Smooth muscle cell (in vitro differentiated cells): ENCODE measurements around the gene SEMA6B. TPM values are rescaled to one million over a fixed set of nuclear protein-coding genes. Genes with fewer than 3 reads are reported as not detected.

Source experiments
- DNase-seq: peaks from one replicate; lab custom pipeline; 2025; ENCODE audit not compliant: unreplicated experiment; lab: John Stamatoyannopoulos, UW
- H2AFZ ChIP-seq: fragments of 200-600 bp; sonication (generic); 2 replicates; pipeline ENCODE4 v1.6.0; 2016; ENCODE audit warnings: antibody characterized with exemption, low read depth, mild to moderate bottlenecking
- H3F3A ChIP-seq: fragments of 200-600 bp; sonication (generic); 2 replicates; pipeline ENCODE4 v1.6.0; 2017; ENCODE audit warnings: antibody characterized with exemption, low read depth
- H3K27ac ChIP-seq: fragments of 200-600 bp; sonication (generic); 2 replicates; pipeline ENCODE4 v1.5.1; 2016; ENCODE audit warnings: low read depth, mild to moderate bottlenecking
- H3K27me3 ChIP-seq: fragments of 200-600 bp; sonication (generic); 2 replicates; pipeline ENCODE4 v1.6.1; 2016; ENCODE audit warnings: low read depth, mild to moderate bottlenecking
- H3K36me3 ChIP-seq: fragments of 200-600 bp; sonication (generic); 2 replicates; pipeline ENCODE4 v1.5.1; 2016; ENCODE audit warnings: low read depth
- H3K4me1 ChIP-seq: fragments of 200-600 bp; sonication (generic); 2 replicates; pipeline ENCODE4 v1.5.1; 2016; ENCODE audit warnings: low read depth
- H3K4me2 ChIP-seq: fragments of 200-600 bp; sonication (generic); 2 replicates; pipeline ENCODE4 v1.6.0; 2016; ENCODE audit warnings: mild to moderate bottlenecking
- H3K4me3 ChIP-seq: fragments of 200-600 bp; sonication (generic); 2 replicates; pipeline ENCODE4 v1.5.1; 2016; ENCODE audit warnings: mild to moderate bottlenecking
- H3K79me2 ChIP-seq: fragments of 200-600 bp; sonication (generic); 2 replicates; pipeline ENCODE4 v1.6.0; 2016; ENCODE audit warnings: low read depth, mild to moderate bottlenecking
- H3K9ac ChIP-seq: fragments of 200-600 bp; sonication (generic); 2 replicates; pipeline ENCODE4 v1.6.0; 2016; ENCODE audit warnings: low read depth
- H3K9me3 ChIP-seq: fragments of 200-600 bp; sonication (generic); replicated peaks from 2 replicates; pipeline ENCODE4 v1.5.1; 2016; ENCODE audit warnings: low read depth
- H4K20me1 ChIP-seq: fragments of 200-600 bp; sonication (generic); 2 replicates; pipeline ENCODE4 v1.6.0; 2016; ENCODE audit warnings: low read depth
- CTCF ChIP-seq: fragments of 200-600 bp; sonication (generic); IDR thresholded peaks from 2 replicates; pipeline ENCODE4 v1.5.1; 2017; ENCODE audit warnings: borderline replicate concordance, mild to moderate bottlenecking, antibody characterized with exemption; ENCODE audit not compliant: insufficient read depth, poor library complexity, severe bottlenecking
- WGBS: methylation state at CpG from one replicate; pipeline ENCODE4 v1.1.7; 2016; ENCODE audit warnings: low lambda C conversion rate; 5-methylcytosine and 5-hydroxymethylcytosine counted together
- polyA plus RNA-seq: library from polyadenylated mRNA; unstranded; fragments of >200 nt; fragmentation: Nextera tagmentation; extraction: Ambion mirVana; gene quantifications from 2 replicates; pipeline ENCODE4 v1.2.1, GENCODE V29; 2016
- total RNA-seq: library from RNA; depleted of rRNA; stranded (reverse); fragments of >200 nt; gene quantifications from 2 replicates; pipeline ENCODE4 v1.2.3, GENCODE V29; 2014

SEMA6B gene
- total and polyA plus RNA-seq, 2 experiments from 2014 or later, result 0.63 to 1.9 TPM

- H3K36me3 ChIP-seq, result no peaks in the 10 kb centered on the region
- H3K4me2 ChIP-seq, result no peak overlapping the region
- no peak overlapping the region for H3K27ac ChIP-seq
- H3K79me2 ChIP-seq, result no peaks in the 10 kb centered on the region
- H3K9me3 ChIP-seq, result no peaks in the 10 kb centered on the region
- 94% methylated on average over 37 of the region's 37 CpGs for WGBS
- H2AFZ ChIP-seq, result no peak overlapping the region
- no peaks in the 10 kb centered on the region for H4K20me1 ChIP-seq
- no peak overlapping the region for H3K4me3 ChIP-seq
- H3K27me3 ChIP-seq, result no peaks in the 10 kb centered on the region
- DNase-seq, result no peak
- H3K4me1 ChIP-seq, result no peaks in the 10 kb centered on the region
- no peak for TF ChIP-seq CTCF
- no peak overlapping the region for H3K9ac ChIP-seq
- H3F3A ChIP-seq, result peaks cover 6% of the 10 kb centered on the region
Observed at GRCh38 chr19:4502282-4503131, 57.0 kb downstream of the SEMA6B start.

- H3K9ac ChIP-seq, result no peak overlapping the region
- no peaks in the 10 kb centered on the region for H4K20me1 ChIP-seq
- H3K4me3 ChIP-seq, result no peak overlapping the region
- no peak overlapping the region for H3K27ac ChIP-seq
- H3K9me3 ChIP-seq, result no peaks in the 10 kb centered on the region
- WGBS, result 97% methylated on average over 25 of the region's 25 CpGs
- no peaks in the 10 kb centered on the region for H3K79me2 ChIP-seq
- no peaks in the 10 kb centered on the region for H3K4me1 ChIP-seq
- no peak for DNase-seq
- no peaks in the 10 kb centered on the region for H3K36me3 ChIP-seq
- TF ChIP-seq CTCF, result no peak
- no peak overlapping the region for H2AFZ ChIP-seq
- no peak overlapping the region for H3K4me2 ChIP-seq
- H3F3A ChIP-seq, result peaks cover 1% of the 10 kb centered on the region
- H3K27me3 ChIP-seq, result no peaks in the 10 kb centered on the region
Observed at GRCh38 chr19:4501691-4502090, 57.8 kb downstream of the SEMA6B start.

GRCh38 chr19:4500841-4501591 is 58.5 kb downstream of the SEMA6B start:
- TF ChIP-seq CTCF, result no peak
- Histone ChIP-seq H3K27ac (no peak overlapping the region), H2AFZ (no peak overlapping the region), H3K79me2 (no peaks in the 10 kb centered on the region), H3K9me3 (no peaks in the 10 kb centered on the region), H3F3A (no peaks in the 10 kb centered on the region), H3K36me3 (no peaks in the 10 kb centered on the region), H3K4me3 (no peak overlapping the region), H3K4me2 (no peak overlapping the region), H3K27me3 (no peaks in the 10 kb centered on the region), H3K4me1 (no peaks in the 10 kb centered on the region), H3K9ac (no peak overlapping the region), H4K20me1 (no peaks in the 10 kb centered on the region)
- over 99% methylated on average over 29 of the region's 29 CpGs for WGBS
- no peak for DNase-seq
